ENCODE results near the gene SPAG5. TPM values are rescaled to one million over a fixed set of nuclear protein-coding genes. Genes with fewer than 3 reads are reported as not detected.

The SPAG5 gene, protein sequence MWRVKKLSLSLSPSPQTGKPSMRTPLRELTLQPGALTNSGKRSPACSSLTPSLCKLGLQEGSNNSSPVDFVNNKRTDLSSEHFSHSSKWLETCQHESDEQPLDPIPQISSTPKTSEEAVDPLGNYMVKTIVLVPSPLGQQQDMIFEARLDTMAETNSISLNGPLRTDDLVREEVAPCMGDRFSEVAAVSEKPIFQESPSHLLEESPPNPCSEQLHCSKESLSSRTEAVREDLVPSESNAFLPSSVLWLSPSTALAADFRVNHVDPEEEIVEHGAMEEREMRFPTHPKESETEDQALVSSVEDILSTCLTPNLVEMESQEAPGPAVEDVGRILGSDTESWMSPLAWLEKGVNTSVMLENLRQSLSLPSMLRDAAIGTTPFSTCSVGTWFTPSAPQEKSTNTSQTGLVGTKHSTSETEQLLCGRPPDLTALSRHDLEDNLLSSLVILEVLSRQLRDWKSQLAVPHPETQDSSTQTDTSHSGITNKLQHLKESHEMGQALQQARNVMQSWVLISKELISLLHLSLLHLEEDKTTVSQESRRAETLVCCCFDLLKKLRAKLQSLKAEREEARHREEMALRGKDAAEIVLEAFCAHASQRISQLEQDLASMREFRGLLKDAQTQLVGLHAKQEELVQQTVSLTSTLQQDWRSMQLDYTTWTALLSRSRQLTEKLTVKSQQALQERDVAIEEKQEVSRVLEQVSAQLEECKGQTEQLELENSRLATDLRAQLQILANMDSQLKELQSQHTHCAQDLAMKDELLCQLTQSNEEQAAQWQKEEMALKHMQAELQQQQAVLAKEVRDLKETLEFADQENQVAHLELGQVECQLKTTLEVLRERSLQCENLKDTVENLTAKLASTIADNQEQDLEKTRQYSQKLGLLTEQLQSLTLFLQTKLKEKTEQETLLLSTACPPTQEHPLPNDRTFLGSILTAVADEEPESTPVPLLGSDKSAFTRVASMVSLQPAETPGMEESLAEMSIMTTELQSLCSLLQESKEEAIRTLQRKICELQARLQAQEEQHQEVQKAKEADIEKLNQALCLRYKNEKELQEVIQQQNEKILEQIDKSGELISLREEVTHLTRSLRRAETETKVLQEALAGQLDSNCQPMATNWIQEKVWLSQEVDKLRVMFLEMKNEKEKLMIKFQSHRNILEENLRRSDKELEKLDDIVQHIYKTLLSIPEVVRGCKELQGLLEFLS
- 133 TPM for polyA plus RNA-seq (2013, experiment 1 of 4)
- polyA plus RNA-seq (2013, experiment 2 of 4): 122 TPM
- polyA plus RNA-seq (2013, experiment 3 of 4): 98.1 TPM
- polyA plus RNA-seq (2013, experiment 4 of 4): 109 TPM

- Histone ChIP-seq H3K9me3 (ENCODE audit: control insufficient read depth, low read length) (no peaks in the 10 kb centered on the region), H3K36me3 (ENCODE audit: control insufficient read depth, insufficient read depth, low read length) (peaks cover 10% of the 10 kb centered on the region), H3K4me3 (ENCODE audit: insufficient read depth, low read depth, low read length) (peak within 1 kb of the TSS; percentile 87), H3K4me1 (ENCODE audit: control insufficient read depth, insufficient read depth, low read length) (peaks cover 6% of the 10 kb centered on the region), H3K27me3 (ENCODE audit: control insufficient read depth, insufficient read depth, low read length, poor library complexity, severe bottlenecking) (peaks cover 10% of the 10 kb centered on the region), H3K27ac (ENCODE audit: insufficient read depth, low read depth, low read length, poor library complexity, severe bottlenecking) (peak within 1 kb of the TSS; percentile 27)
- 0% methylated on average over 44 of the region's 44 CpGs for WGBS, 2 experiments
Observed at GRCh38 chr17:28598799-28599310, at the start of gene SPAG5. SPAG5 (minus strand) TSS chr17:28599025; CDS start chr17:28598946, 79 bp downstream.

- H3K4me1 ChIP-seq (ENCODE audit: control insufficient read depth, insufficient read depth, low read length): peaks cover 7% of the 10 kb centered on the region
- WGBS, 2 experiments: 93 to 95% methylated on average over 11 of the region's 12 CpGs
- H3K27me3 ChIP-seq (ENCODE audit: control insufficient read depth, insufficient read depth, low read length, poor library complexity, severe bottlenecking): no peaks in the 10 kb centered on the region
- H3K4me3 ChIP-seq (ENCODE audit: insufficient read depth, low read depth, low read length): no peak overlapping the region
- H3K9me3 ChIP-seq (ENCODE audit: control insufficient read depth, low read length): no peaks in the 10 kb centered on the region
- peaks cover 21% of the 10 kb centered on the region for H3K36me3 ChIP-seq (ENCODE audit: control insufficient read depth, insufficient read depth, low read length)
- no peak overlapping the region for H3K27ac ChIP-seq (ENCODE audit: insufficient read depth, low read depth, low read length, poor library complexity, severe bottlenecking)
Observed at GRCh38 chr17:28646039-28646754, 47.4 kb upstream of the SPAG5 start.

GRCh38 chr17:28645576-28645939 lies 46.7 kb upstream of the SPAG5 start:
- H3K27me3 ChIP-seq (ENCODE audit: control insufficient read depth, insufficient read depth, low read length, poor library complexity, severe bottlenecking): no peaks in the 10 kb centered on the region
- 71 to 82% methylated on average over 8 of the region's 8 CpGs for WGBS, 2 experiments
- peaks cover 18% of the 10 kb centered on the region for H3K36me3 ChIP-seq (ENCODE audit: control insufficient read depth, insufficient read depth, low read length)

GRCh38 chr17:28644787-28645575 lies 46.2 kb upstream of the SPAG5 start, which contains the start of gene BLTP2:
BLTP2 (minus strand) TSS chr17:28645158; CDS start chr17:28645056, 102 bp downstream.
- WGBS, 2 experiments: 1% methylated on average over 88 to 89 of the region's 89 CpGs

More at GRCh38 chr17:28645576-28645939, 46.7 kb upstream of the SPAG5 start:
- Histone ChIP-seq H3K4me1 (ENCODE audit: control insufficient read depth, insufficient read depth, low read length) (peaks cover 7% of the 10 kb centered on the region), H3K9me3 (ENCODE audit: control insufficient read depth, low read length) (no peaks in the 10 kb centered on the region), H3K27ac (ENCODE audit: insufficient read depth, low read depth, low read length, poor library complexity, severe bottlenecking) (peak overlapping the region; percentile 20), H3K4me3 (ENCODE audit: insufficient read depth, low read depth, low read length) (peak overlapping the region; percentile 91)

DNA sequence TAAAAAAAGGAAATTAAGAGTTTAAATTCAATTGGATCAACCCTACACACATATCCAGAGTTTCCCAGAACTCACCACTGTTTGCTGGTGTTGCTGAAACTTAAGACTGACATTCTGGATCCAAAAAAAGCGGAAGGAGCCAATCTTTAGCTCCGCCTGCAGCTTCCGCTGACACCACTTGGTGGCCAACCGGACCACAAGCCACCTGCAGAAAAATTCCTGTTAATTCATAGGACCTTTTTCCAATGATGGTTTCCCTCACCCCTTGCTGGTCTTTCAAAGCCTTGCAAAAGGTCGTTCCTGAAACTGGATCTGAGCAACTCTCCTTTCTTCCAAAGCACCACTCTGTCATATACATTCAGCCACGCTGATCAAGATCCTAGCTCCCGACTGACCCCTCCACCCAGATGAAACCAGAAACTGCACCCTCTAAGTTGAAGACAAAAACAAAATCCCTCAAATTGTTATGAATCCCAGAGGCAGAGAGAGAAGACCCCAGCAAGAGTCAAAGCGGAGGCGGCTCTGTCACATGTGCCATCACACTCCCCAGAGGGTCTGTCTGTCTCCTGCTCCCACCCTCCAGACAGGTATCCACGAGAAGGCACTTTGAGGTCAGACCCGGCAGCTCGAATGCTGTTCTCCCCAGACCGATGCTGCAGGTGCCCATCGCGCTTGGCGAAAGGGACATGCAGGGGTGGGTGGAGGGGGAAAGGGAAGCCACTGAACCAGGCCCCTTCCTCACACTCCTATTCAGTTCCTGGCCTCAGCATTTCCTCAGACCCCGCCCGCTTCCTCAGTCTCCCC lies 45.4 kb upstream of the SPAG5 start:
- no peaks in the 10 kb centered on the region for H3K27me3 ChIP-seq (ENCODE audit: control insufficient read depth, insufficient read depth, low read length, poor library complexity, severe bottlenecking)
- WGBS, 2 experiments: 2 to 3% methylated on average over 18 of the region's 18 CpGs
- peak overlapping the region; percentile 76 for H3K27ac ChIP-seq (ENCODE audit: insufficient read depth, low read depth, low read length, poor library complexity, severe bottlenecking)
- peaks cover 7% of the 10 kb centered on the region for H3K4me1 ChIP-seq (ENCODE audit: control insufficient read depth, insufficient read depth, low read length)
- H3K4me3 ChIP-seq (ENCODE audit: insufficient read depth, low read depth, low read length): peak overlapping the region; percentile 91
- no peaks in the 10 kb centered on the region for H3K9me3 ChIP-seq (ENCODE audit: control insufficient read depth, low read length)
- peaks cover 29% of the 10 kb centered on the region for H3K36me3 ChIP-seq (ENCODE audit: control insufficient read depth, insufficient read depth, low read length)

More at GRCh38 chr17:28644787-28645575, 46.2 kb upstream of the SPAG5 start, which contains the start of gene BLTP2:
- Histone ChIP-seq H3K27ac (ENCODE audit: insufficient read depth, low read depth, low read length, poor library complexity, severe bottlenecking) (peak within 1 kb of the TSS; percentile 76), H3K4me3 (ENCODE audit: insufficient read depth, low read depth, low read length) (peak within 1 kb of the TSS; percentile 91), H3K4me1 (ENCODE audit: control insufficient read depth, insufficient read depth, low read length) (peaks cover 7% of the 10 kb centered on the region), H3K36me3 (ENCODE audit: control insufficient read depth, insufficient read depth, low read length) (peaks cover 21% of the 10 kb centered on the region), H3K9me3 (ENCODE audit: control insufficient read depth, low read length) (no peaks in the 10 kb centered on the region), H3K27me3 (ENCODE audit: control insufficient read depth, insufficient read depth, low read length, poor library complexity, severe bottlenecking) (no peaks in the 10 kb centered on the region)

DNA sequence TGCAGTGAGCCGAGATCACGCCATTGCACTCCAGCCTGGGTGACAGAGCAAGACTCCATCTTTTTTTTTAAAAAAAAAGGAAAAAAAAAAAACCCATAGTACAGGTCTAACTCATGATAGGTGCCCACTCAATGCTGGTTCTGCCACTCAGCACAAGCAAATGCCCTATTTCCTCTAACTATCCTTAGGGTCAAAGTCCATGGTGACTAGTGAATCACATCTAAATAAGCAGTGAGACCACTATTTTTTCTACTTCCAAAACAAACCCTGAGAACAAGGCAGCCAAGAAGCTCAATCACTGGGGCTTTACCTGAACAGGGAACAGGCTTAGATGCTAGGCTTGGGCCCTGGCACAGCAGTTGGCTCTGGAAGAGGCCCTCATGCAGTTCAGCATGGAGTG lies 42.8 kb upstream of the SPAG5 start:
- Histone ChIP-seq H3K27ac (ENCODE audit: insufficient read depth, low read depth, low read length, poor library complexity, severe bottlenecking) (no peak overlapping the region), H3K36me3 (ENCODE audit: control insufficient read depth, insufficient read depth, low read length) (peaks cover 49% of the 10 kb centered on the region)
- WGBS, 2 experiments: 89 to 96% methylated on average over 2 of the region's 2 CpGs

GRCh38 chr17:28635506-28635905 lies 36.7 kb upstream of the SPAG5 start:
- Histone ChIP-seq H3K36me3 (ENCODE audit: control insufficient read depth, insufficient read depth, low read length) (peaks cover 89% of the 10 kb centered on the region), H3K4me3 (ENCODE audit: insufficient read depth, low read depth, low read length) (no peak overlapping the region), H3K9me3 (ENCODE audit: control insufficient read depth, low read length) (no peaks in the 10 kb centered on the region), H3K27ac (ENCODE audit: insufficient read depth, low read depth, low read length, poor library complexity, severe bottlenecking) (no peak overlapping the region), H3K4me1 (ENCODE audit: control insufficient read depth, insufficient read depth, low read length) (no peaks in the 10 kb centered on the region), H3K27me3 (ENCODE audit: control insufficient read depth, insufficient read depth, low read length, poor library complexity, severe bottlenecking) (no peaks in the 10 kb centered on the region)
- WGBS, 2 experiments: 95 to 97% methylated on average over 1 of the region's 1 CpG

More for the DNA sequence above, 42.8 kb upstream of the SPAG5 start:
- H3K27me3 ChIP-seq (ENCODE audit: control insufficient read depth, insufficient read depth, low read length, poor library complexity, severe bottlenecking): no peaks in the 10 kb centered on the region
- H3K4me1 ChIP-seq (ENCODE audit: control insufficient read depth, insufficient read depth, low read length): peaks cover 7% of the 10 kb centered on the region
- no peaks in the 10 kb centered on the region for H3K9me3 ChIP-seq (ENCODE audit: control insufficient read depth, low read length)
- H3K4me3 ChIP-seq (ENCODE audit: insufficient read depth, low read depth, low read length): no peak overlapping the region

- no peak overlapping the region for H3K4me3 ChIP-seq (ENCODE audit: insufficient read depth, low read depth, low read length)
- H3K4me1 ChIP-seq (ENCODE audit: control insufficient read depth, insufficient read depth, low read length): no peaks in the 10 kb centered on the region
- WGBS, 2 experiments: 94 to 96% methylated on average over 14 of the region's 14 CpGs
- no peaks in the 10 kb centered on the region for H3K9me3 ChIP-seq (ENCODE audit: control insufficient read depth, low read length)
- no peaks in the 10 kb centered on the region for H3K27me3 ChIP-seq (ENCODE audit: control insufficient read depth, insufficient read depth, low read length, poor library complexity, severe bottlenecking)
- peaks cover 81% of the 10 kb centered on the region for H3K36me3 ChIP-seq (ENCODE audit: control insufficient read depth, insufficient read depth, low read length)
- H3K27ac ChIP-seq (ENCODE audit: insufficient read depth, low read depth, low read length, poor library complexity, severe bottlenecking): no peak overlapping the region
Observed at GRCh38 chr17:28634206-28634865, 35.5 kb upstream of the SPAG5 start.
